ENCODE data around the gene HCFC1R1.
"Not testable (repeated sequence)": the region's sequence is repeated elsewhere in the genome, so short reads cannot be mapped to it uniquely, and the experiment has no call there.

Gene HCFC1R1

GRCh38 chr16:3056336-3057180 lies 32.8 kb upstream of the HCFC1R1 start:
- no peak for DNase-seq

DNA sequence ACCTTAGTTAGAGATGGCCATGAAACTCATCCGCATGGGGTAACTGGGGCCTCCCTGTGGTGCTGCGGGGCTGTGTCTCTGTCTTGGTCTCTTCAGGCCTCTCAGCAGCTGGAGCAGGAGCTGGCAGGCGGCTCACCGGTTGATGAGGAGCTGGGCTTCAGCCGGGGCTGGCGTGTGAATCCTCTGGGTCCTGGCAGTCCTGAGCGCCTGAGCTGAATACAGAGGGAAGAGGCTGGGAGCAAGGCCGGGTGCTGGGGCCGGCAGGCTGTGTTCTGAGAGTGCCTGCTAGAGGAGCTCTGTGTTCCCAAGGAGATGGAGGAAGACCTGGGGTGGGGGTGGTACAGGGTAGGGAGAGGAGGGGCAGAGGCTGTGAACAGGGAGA lies 32.0 kb upstream of the HCFC1R1 start:
- not testable (repeated sequence) for DNase-seq

DNA sequence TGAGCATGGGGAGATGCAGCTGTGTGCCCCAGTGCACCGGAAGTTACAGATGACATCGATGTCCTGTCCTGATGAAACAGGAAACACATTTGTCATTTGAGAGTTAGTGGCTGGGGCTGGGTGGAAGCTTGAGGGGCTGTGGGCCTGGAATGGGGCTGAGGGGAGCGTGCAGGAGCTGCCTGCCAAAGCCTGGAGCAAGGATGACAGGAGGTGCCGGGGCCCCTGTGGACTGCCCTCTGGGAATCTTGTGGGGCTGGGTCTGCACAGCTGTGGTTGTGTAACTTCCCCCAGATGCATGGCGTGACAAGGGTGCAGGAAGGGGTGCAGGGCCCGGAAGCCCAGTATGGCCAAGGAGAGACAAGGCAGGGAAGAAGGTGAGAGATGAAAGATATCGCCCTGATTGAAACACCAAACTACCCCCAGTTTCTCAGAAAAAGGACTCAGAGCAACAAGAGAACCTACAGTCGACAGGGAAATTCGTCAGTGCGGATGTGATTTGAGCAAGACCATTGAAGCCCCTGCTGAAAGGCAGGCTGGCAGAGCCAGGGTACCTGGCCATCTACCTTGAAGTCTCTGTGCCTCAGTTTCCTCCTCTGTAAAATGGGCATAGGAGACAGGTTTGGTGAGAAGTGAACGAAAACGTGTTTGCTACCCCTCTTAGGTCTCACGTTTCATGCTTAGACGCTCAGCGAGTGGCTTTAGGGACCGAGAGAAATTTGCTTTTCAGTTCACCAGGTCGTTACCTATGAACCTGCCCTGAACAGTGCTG lies 31.4 kb upstream of the HCFC1R1 start:
- DNase-seq = no peak

DNA sequence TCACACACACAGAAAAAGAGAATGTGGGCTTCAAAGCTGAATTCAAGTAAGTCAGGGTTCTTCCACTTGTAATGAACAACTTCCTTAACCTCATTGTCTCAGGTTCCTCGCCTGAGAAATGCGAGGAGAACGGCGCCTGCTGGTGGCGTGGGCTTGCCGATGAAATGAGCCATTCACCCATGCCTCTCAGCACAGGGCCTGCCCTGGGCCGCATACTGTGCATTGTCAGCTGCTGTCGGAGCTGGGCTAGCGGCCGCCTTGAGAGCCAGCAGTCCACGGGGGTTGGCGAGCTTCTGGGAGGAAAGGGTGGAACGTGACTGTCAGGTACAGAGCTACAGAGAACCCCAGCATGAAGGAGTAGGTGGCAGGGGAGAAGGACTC lies 29.6 kb upstream of the HCFC1R1 start:
- not testable (repeated sequence) for DNase-seq

DNA sequence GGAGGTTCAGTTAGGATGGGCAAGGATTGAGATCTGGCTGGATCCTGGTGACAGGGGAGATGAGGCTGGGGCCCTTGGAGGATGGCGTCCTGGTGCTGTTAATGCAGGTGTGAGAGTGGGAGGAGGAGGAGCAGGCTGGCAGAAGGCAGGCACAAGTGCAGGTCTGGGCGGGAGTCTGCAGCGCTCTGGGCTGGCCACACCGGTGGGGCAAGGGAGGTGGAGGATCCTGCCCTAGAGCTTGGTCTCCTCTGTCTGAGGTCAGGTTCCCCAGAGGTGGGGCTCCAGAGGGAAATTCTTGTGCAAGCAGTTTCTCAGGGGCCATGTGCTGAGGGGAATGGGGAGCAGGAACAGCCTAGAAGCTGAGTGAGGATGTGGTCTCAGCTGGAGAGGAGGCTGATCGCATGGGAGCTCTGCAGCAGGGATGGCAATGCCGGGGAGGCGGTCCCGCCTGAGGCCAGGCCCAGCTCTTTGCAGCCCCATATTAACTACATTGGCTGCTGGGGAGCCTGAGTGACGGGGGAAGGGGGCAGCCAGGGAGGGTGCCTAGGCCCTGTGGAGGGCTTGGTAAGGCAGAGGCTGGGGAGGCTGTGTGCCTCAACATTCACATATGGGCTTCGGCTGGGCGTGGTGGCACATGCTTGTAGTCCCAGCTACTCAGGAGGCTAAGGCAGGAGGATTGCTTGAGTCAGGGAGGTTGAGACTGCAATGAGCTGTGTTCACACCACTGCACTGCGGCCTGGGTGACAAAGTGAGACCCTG lies 29.0 kb upstream of the HCFC1R1 start:
- not testable (repeated sequence) for DNase-seq

- no peak for DNase-seq
These were observed 27.8 kb upstream of the HCFC1R1 start for GRCh38 chr16:3051494-3051893.

DNA sequence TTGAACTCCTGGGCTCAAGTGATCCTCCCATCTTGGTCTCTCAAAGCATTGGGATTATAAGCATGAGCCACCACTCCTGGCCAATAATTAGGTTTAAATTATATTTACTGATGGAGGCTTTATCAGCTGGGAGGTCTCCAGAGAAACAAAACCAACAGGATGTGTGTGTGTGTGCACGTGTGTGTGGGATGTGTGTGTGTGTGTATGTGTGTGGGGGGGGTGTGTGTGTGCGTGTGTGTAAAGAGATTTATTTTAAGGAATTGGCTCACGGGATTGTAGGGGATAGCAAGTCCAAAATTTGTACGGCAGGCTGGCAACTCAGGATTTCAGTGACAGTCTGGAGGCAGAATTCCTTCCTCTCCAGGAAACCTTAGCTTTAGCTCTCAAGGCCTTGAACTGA lies 27.3 kb upstream of the HCFC1R1 start:
- no peak for DNase-seq

DNA sequence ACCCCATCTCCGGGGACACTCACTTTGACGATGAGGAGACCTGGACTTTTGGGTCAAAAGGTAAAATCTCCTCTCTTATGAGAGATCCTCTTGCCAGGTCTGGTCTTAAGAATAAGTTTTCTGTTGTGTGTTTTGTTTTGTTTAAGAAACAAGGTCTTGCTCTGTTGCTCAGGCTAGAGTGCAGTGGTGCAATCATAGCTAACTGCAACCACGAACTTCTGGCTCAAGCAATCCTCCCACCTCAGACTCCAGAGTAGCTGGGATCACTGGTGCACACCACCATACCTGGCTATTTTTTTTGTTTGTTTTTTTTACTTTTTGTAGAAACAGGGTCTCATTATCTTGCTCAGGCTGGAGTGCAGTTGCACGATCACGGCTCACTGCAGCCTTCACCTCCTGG lies 26.7 kb upstream of the HCFC1R1 start:
- no peak for DNase-seq

- DNase-seq = no peak
These were observed 26.3 kb upstream of the HCFC1R1 start for GRCh38 chr16:3049921-3050481.

- no peak for DNase-seq
These were observed 23.6 kb upstream of the HCFC1R1 start for GRCh38 chr16:3047387-3047720.

GRCh38 chr16:3046641-3047386 lies 23.1 kb upstream of the HCFC1R1 start:
- no peak for DNase-seq

GRCh38 chr16:3045758-3046640 lies 22.3 kb upstream of the HCFC1R1 start, which contains the start of gene MMP25:
Gene MMP25 (plus strand): TSS chr16:3046561. CDS start chr16:3046918, 357 bp downstream.
- DNase-seq = no peak

- DNase-seq = no peak
These were observed 21.0 kb upstream of the HCFC1R1 start for GRCh38 chr16:3044708-3045107.

GRCh38 chr16:3042376-3042775 lies 18.6 kb upstream of the HCFC1R1 start:
- no peak for DNase-seq

DNA sequence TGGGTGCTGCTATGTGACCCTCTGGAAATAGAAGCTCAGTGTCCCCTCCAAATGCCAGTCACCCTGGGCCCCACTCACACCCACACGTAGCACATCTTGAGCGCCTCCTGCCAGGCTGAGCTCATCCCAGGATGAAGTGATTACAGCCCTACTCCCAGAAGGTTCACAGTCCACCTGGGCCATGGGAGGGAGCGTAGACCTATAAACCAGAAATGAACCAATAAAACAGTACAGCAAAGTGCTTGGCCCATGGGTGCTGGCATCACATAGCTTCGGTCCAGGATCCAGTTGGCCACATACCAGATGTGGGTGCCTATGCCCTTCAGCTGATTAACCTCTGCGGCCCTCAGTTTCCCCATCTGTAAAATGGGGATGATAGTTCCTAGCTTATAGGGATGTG lies 15.2 kb upstream of the HCFC1R1 start:
- no peak for DNase-seq

DNA sequence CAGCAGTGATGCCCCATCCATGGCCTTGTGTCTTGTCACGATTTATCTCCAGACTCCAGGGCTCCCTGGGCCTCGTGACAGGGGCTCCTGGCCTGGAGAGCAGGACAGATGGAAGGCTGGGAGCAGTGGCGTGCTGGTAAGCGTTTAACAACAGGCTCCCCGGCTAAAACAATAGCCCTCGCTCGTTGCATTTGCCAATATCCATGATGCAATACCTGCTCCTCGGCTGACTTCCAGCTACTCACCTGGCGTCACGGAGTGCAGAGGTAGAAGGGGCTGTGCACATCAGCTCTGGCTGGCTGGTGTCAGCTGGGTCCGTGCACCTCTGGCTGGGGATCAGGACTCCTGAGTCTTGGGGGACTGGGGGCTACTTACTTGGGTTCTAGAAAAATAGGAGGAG lies 14.5 kb upstream of the HCFC1R1 start:
- no peak for DNase-seq

- no peak for DNase-seq
These were observed 13.1 kb upstream of the HCFC1R1 start, which contains the start of gene BICDL2 for GRCh38 chr16:3036726-3037315. Gene BICDL2 (minus strand): TSS chr16:3036944. CDS start chr16:3035496, 1,448 bp downstream.

DNA sequence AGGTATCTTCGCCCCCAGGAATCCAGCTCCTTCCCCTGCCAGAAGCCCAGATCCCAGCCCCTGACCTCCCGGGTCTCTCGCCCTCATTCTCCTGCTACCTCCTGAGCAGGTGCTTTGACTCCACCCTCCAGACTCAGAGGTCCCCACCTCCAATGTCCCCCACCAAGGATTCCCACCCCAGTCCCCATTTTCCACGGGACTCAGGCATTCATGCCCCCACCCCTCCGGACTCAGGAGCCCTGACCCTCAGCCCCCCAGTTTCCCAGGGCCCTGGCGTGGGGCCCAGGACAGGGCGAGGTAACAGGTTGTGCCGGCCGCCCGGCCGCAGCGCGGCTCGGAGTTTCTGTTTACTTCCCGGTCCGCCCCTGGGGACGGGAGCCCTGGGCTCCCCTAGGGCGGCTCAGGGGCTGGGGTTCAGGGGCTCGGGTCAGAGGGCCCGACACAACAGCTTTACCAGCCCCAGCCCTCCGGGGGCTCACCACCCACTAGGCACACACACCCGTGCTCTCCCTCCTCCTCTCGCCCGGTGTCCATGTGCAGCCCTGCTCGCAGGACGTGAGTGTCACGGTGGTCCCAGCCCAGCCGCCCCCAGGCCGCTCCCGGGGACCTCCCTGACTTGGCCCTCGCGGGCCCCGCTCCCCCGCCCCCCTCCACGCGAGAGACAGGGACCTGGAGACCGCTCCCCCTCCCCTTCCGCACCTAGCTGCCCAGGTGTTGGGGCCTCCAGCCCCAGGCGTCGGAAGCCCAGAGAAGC lies 12.4 kb upstream of the HCFC1R1 start:
- DNase-seq = no peak

GRCh38 chr16:3035289-3035971 lies 11.7 kb upstream of the HCFC1R1 start:
- DNase-seq = no peak
